ENCODE measurements around the gene HIKESHI. TPM values are rescaled to one million over a fixed set of nuclear protein-coding genes. Genes with fewer than 3 reads are reported as not detected.
A peak's percentile ranks its signal among the peaks of the same experiment; 100 is the strongest.

HIKESHI gene
- total and polyA plus RNA-seq, 2 of the 8 experiments (the other 6 are each of a cell fraction or from before 2014, with no cell fraction given) = 65.4 to 90.2 TPM

- TF ChIP-seq EP300 (IDR thresholded peaks at IDR 0.05; ENCODE audit: borderline replicate concordance in 1 of 2, low read depth in 2 of 2, low read length in 2 of 2) = no peak; a peak in 1 of 3 replicates
- TF ChIP-seq TAF7 (optimal IDR thresholded peaks at IDR 0.05; ENCODE audit: borderline replicate concordance, low read depth, low read length) = peak; percentile 58
- peak; percentile 99 for TF ChIP-seq SIX5 (IDR thresholded peaks at IDR 0.05; ENCODE audit: low read depth, low read length)
- no peak for TF ChIP-seq KDM5A (IDR thresholded peaks at IDR 0.05; ENCODE audit: low read length)
- no peak for TF ChIP-seq CBX5 (IDR thresholded peaks at IDR 0.05; ENCODE audit: low read depth, low read length)
- TF ChIP-seq YY1 (IDR thresholded peaks at IDR 0.05; ENCODE audit: low read depth, low read length) = peak; percentile 89
- no peak for TF ChIP-seq SP2 (IDR thresholded peaks at IDR 0.05; ENCODE audit: low read length)
- TF ChIP-seq TAF1 (IDR thresholded peaks at IDR 0.05; ENCODE audit: low read depth, low read length) = peak; percentile 86
- no peak for TF ChIP-seq JUND (IDR thresholded peaks at IDR 0.05; ENCODE audit: low read length)
- TF ChIP-seq CEBPB (IDR thresholded peaks at IDR 0.05; ENCODE audit: low read depth, low read length) = no peak
- no peak for TF ChIP-seq CTBP2 (IDR thresholded peaks at IDR 0.05; ENCODE audit: borderline replicate concordance, insufficient read depth, insufficient read length, low read length)
- TF ChIP-seq EZH2 (IDR thresholded peaks at IDR 0.05; ENCODE audit: low read depth, low read length, severe bottlenecking) = no peak
- no peak for TF ChIP-seq BACH1 (IDR thresholded peaks at IDR 0.05; ENCODE audit: low read length)
- TF ChIP-seq CBX8 (IDR thresholded peaks at IDR 0.05; ENCODE audit: borderline replicate concordance, low read depth, low read length) = no peak
- TF ChIP-seq TBP (IDR thresholded peaks at IDR 0.05; ENCODE audit: low read depth, low read length) = peak; percentile 89
- TF ChIP-seq SUZ12 (IDR thresholded peaks at IDR 0.05; ENCODE audit: low read length) = no peak
- TF ChIP-seq RNF2 (IDR thresholded peaks at IDR 0.05; ENCODE audit: borderline replicate concordance, low read depth, low read length, missing control alignments, poor library complexity, severe bottlenecking) = no peak
- no peak for TF ChIP-seq RFX5 (IDR thresholded peaks at IDR 0.05; ENCODE audit: borderline replicate concordance, low read depth, low read length)
- 0 out of 2 replicates have a peak, but pooled peaks have one; percentile 21 for TF ChIP-seq SRF (IDR thresholded peaks at IDR 0.05; ENCODE audit: low read depth, low read length)
- TF ChIP-seq KDM4A (IDR thresholded peaks at IDR 0.05; ENCODE audit: low read depth, low read length, severe bottlenecking) = peak; percentile 70
- TF ChIP-seq EGR1 (IDR thresholded peaks at IDR 0.05; ENCODE audit: borderline replicate concordance, low read depth, low read length) = no peak
- no peak for TF ChIP-seq ZNF274 (IDR thresholded peaks at IDR 0.05; ENCODE audit: borderline replicate concordance, extremely low read depth, low read length)
- TF ChIP-seq E2F6 (IDR thresholded peaks at IDR 0.05) = no peak
- no peak for TF ChIP-seq TCF12 (IDR thresholded peaks at IDR 0.05; ENCODE audit: low read depth, low read length)
Observed at GRCh38 chr11:86302092-86302793, at the start of gene HIKESHI (continued).
